Measurements from ENCODE around the gene USP16.

DNA sequence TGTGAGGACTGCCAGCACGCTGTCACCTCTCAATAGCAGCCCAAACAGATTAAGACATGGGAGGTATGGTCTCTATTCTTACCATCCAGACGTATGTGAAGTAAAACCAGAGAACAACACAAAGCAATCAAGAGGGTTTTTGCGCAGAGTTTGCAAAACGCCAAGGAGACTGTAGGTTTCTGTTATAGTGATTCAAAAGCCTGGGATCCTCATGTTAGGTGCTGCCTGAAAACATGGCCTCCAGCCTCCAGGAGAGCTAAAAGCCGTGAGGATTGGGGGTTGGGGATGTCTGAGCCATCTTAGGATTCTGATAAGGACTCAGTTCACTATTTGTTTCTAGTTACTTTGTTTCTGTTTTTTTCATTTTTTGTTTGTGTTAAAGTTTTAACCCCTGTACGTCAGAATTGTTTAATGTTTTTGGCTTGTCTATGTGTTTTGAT lies 53.2 kb downstream of the USP16 start:
- TF ChIP-seq, protein P1, sequence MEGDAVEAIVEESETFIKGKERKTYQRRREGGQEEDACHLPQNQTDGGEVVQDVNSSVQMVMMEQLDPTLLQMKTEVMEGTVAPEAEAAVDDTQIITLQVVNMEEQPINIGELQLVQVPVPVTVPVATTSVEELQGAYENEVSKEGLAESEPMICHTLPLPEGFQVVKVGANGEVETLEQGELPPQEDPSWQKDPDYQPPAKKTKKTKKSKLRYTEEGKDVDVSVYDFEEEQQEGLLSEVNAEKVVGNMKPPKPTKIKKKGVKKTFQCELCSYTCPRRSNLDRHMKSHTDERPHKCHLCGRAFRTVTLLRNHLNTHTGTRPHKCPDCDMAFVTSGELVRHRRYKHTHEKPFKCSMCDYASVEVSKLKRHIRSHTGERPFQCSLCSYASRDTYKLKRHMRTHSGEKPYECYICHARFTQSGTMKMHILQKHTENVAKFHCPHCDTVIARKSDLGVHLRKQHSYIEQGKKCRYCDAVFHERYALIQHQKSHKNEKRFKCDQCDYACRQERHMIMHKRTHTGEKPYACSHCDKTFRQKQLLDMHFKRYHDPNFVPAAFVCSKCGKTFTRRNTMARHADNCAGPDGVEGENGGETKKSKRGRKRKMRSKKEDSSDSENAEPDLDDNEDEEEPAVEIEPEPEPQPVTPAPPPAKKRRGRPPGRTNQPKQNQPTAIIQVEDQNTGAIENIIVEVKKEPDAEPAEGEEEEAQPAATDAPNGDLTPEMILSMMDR (IDR thresholded peaks at IDR 0.05) = no peak
- TF ChIP-seq EP300 (IDR thresholded peaks at IDR 0.05) (no peak), RCOR1 (IDR thresholded peaks at IDR 0.05; ENCODE audit: low read depth, low read length) (no peak), CEBPB (IDR thresholded peaks at IDR 0.05) (no peak), USF2 (IDR thresholded peaks at IDR 0.05) (no peak), REST (IDR thresholded peaks at IDR 0.05) (no peak), BHLHE40 (IDR thresholded peaks at IDR 0.05; ENCODE audit: low read depth, low read length) (no peak)
- TF ChIP-seq, protein P2, sequence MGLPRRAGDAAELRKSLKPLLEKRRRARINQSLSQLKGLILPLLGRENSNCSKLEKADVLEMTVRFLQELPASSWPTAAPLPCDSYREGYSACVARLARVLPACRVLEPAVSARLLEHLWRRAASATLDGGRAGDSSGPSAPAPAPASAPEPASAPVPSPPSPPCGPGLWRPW (IDR thresholded peaks at IDR 0.05) = no peak
